Neural cell (in vitro differentiated cells): Measurements from ENCODE around the gene PHLDA2. TPM values are rescaled to one million over a fixed set of nuclear protein-coding genes. Genes with fewer than 3 reads are reported as not detected.

Source experiments
- H2AFZ ChIP-seq: fragments of 200-600, 300-800 bp; sonication (generic), shearing (Covaris generic); 2 replicates; pipeline ENCODE4 v1.6.0; 2014; ENCODE audit warnings: low read depth, mild to moderate bottlenecking, antibody characterized with exemption, low read length, moderate library complexity
- H3F3A ChIP-seq: fragments of 200-600 bp; shearing (Covaris generic); 2 replicates; pipeline ENCODE4 v1.6.1; 2016; ENCODE audit warnings: mild to moderate bottlenecking, moderate library complexity, mixed read lengths, antibody characterized with exemption, low read length; ENCODE audit not compliant: insufficient read depth, poor library complexity, severe bottlenecking
- H3K27ac ChIP-seq: fragments of 200-600, 300-800 bp; sonication (generic), shearing (Covaris generic); 2 replicates; pipeline ENCODE4 v1.5.1; 2014; ENCODE audit warnings: mild to moderate bottlenecking, low read length, moderate library complexity
- H3K27me3 ChIP-seq: fragments of 300-800, 200-600 bp; sonication (generic), shearing (Covaris generic); 2 replicates; pipeline ENCODE4 v1.6.0; 2014; ENCODE audit warnings: mild to moderate bottlenecking, low read depth, low read length, moderate library complexity; ENCODE audit not compliant: insufficient read depth
- H3K36me3 ChIP-seq: fragments of 300-800, 200-600 bp; sonication (generic), shearing (Covaris generic); 2 replicates; pipeline ENCODE4 v1.5.1; 2014; ENCODE audit warnings: mild to moderate bottlenecking, antibody characterized with exemption, low read length, moderate library complexity; ENCODE audit not compliant: insufficient read depth
- H3K4me2 ChIP-seq: fragments of 300-800, 200-600 bp; sonication (generic), shearing (Covaris generic); 2 replicates; pipeline ENCODE4 v1.6.0; 2014; ENCODE audit warnings: mild to moderate bottlenecking, low read length
- H3K4me3 ChIP-seq: fragments of 300-800, 200-600 bp; sonication (generic), shearing (Covaris generic); 2 replicates; pipeline ENCODE4 v1.5.1; 2014; ENCODE audit warnings: mild to moderate bottlenecking, low read length, moderate library complexity
- H3K79me2 ChIP-seq: fragments of 200-600 bp; shearing (Covaris generic); replicated peaks from 2 replicates; pipeline ENCODE4 v1.6.0; 2014; ENCODE audit warnings: mild to moderate bottlenecking, low read length, moderate library complexity; ENCODE audit not compliant: insufficient read depth
- H3K9ac ChIP-seq: fragments of 300-800, 200-600 bp; sonication (generic), shearing (Covaris generic); 2 replicates; pipeline ENCODE4 v1.6.1; 2016; ENCODE audit warnings: mild to moderate bottlenecking, low read length, mixed read lengths
- H3K9me2 ChIP-seq: fragments of 200-600 bp; shearing (Covaris generic); 2 replicates; pipeline ENCODE4 v1.6.1; 2016; ENCODE audit warnings: mild to moderate bottlenecking, low read length, mixed read lengths; ENCODE audit not compliant: insufficient read depth
- H3K9me3 ChIP-seq: fragments of 200-600, 300-800 bp; sonication (generic), shearing (Covaris generic); 2 replicates; pipeline ENCODE4 v1.6.1; 2016; ENCODE audit warnings: mild to moderate bottlenecking, mixed run types, low read length, moderate library complexity, mixed read lengths
- H4K20me1 ChIP-seq: fragments of 200-600 bp; shearing (Covaris generic); 2 replicates; pipeline ENCODE4 v1.6.1; 2016; ENCODE audit warnings: mild to moderate bottlenecking, mixed run types; ENCODE audit not compliant: insufficient read depth
- CTCF ChIP-seq: fragments of 450-650 bp; IDR thresholded peaks from 2 replicates; pipeline ENCODE4 v1.5.1; 2014; ENCODE audit warnings: antibody characterized with exemption, mild to moderate bottlenecking, moderate library complexity; ENCODE audit not compliant: poor library complexity, severe bottlenecking
- EP300 ChIP-seq: fragments of 450-650 bp; conservative IDR thresholded peaks from 2 replicates; pipeline ENCODE4 v1.6.1; 2014; ENCODE audit warnings: antibody characterized with exemption, mild to moderate bottlenecking, moderate library complexity; ENCODE audit not compliant: poor library complexity, severe bottlenecking
- EZH2 ChIP-seq: fragments of 200-600, 300-800 bp; shearing (Covaris generic), sonication (generic); IDR thresholded peaks from 2 replicates; pipeline ENCODE4 v1.6.1; 2014; ENCODE audit warnings: antibody characterized with exemption, low read length, borderline replicate concordance, mild to moderate bottlenecking; ENCODE audit not compliant: insufficient read depth, poor library complexity, severe bottlenecking
- MXI1 ChIP-seq: fragments of 450-650 bp; conservative IDR thresholded peaks from 2 replicates; pipeline ENCODE4 v1.6.1; 2014; ENCODE audit warnings: antibody characterized with exemption, mild to moderate bottlenecking; ENCODE audit not compliant: poor library complexity, severe bottlenecking
- POLR2AphosphoS5 ChIP-seq: IDR thresholded peaks from 2 replicates; pipeline ENCODE4 v1.6.1; 2012
- RAD21 ChIP-seq: fragments of 450-650 bp; conservative IDR thresholded peaks from 2 replicates; pipeline ENCODE4 v1.6.1; 2014; ENCODE audit warnings: antibody characterized with exemption, mild to moderate bottlenecking, moderate library complexity
- REST ChIP-seq: IDR thresholded peaks from 2 replicates; pipeline ENCODE4 v1.6.1; 2012; ENCODE audit warnings: borderline replicate concordance
- SMC3 ChIP-seq: fragments of 450-650 bp; conservative IDR thresholded peaks from 2 replicates; pipeline ENCODE4 v1.6.1; 2014; ENCODE audit warnings: antibody characterized with exemption, mild to moderate bottlenecking, moderate library complexity; ENCODE audit not compliant: poor library complexity
- TAF1 ChIP-seq: IDR thresholded peaks from 2 replicates; pipeline ENCODE4 v1.6.1; 2012; ENCODE audit warnings: low read depth
- polyA plus RNA-seq: library from polyadenylated mRNA; depleted of rRNA; stranded (reverse); fragments of >200 nt; gene quantifications from 2 replicates; pipeline ENCODE4 v1.2.3, GENCODE V29; 2014

Gene PHLDA2
- polyA plus RNA-seq, 1 donor from 2014 or later = not detected

- Histone ChIP-seq H2AFZ (no peak overlapping the region), H3F3A (no peaks in the 10 kb centered on the region), H3K79me2 (peaks cover 3% of the 10 kb centered on the region), H3K4me3 (no peak overlapping the region), H3K9me2 (no peaks in the 10 kb centered on the region), H3K9ac (no peak overlapping the region), H3K27ac (no peak overlapping the region), H4K20me1 (no peaks in the 10 kb centered on the region), H3K36me3 (peaks cover 2% of the 10 kb centered on the region), H3K9me3 (no peaks in the 10 kb centered on the region), H3K4me2 (no peak overlapping the region), H3K27me3 (no peaks in the 10 kb centered on the region)
- TF ChIP-seq RAD21 = no peak
Measured at GRCh38 chr11:2952290-2952689, 23.1 kb upstream of the PHLDA2 start.

- H3K27me3 ChIP-seq = no peaks in the 10 kb centered on the region
- H3K9me2 ChIP-seq = no peaks in the 10 kb centered on the region
- no peak overlapping the region for H3K9ac ChIP-seq
- no peaks in the 10 kb centered on the region for H4K20me1 ChIP-seq
- no peaks in the 10 kb centered on the region for H3K79me2 ChIP-seq
- H2AFZ ChIP-seq = no peak overlapping the region
- H3K9me3 ChIP-seq = no peaks in the 10 kb centered on the region
- peaks cover 5% of the 10 kb centered on the region for H3K36me3 ChIP-seq
- TF ChIP-seq EZH2 = no peak
- TF ChIP-seq MXI1 = no peak
- TF ChIP-seq POLR2AphosphoS5 = no peak
- TF ChIP-seq CTCF = no peak
- no peak for TF ChIP-seq EP300
- no peak for TF ChIP-seq RAD21
- TF ChIP-seq REST = no peak
- TF ChIP-seq TAF1 = no peak
- no peak for TF ChIP-seq SMC3
- no peak overlapping the region for H3K4me3 ChIP-seq
- H3F3A ChIP-seq = no peaks in the 10 kb centered on the region
- H3K27ac ChIP-seq = no peak overlapping the region
- no peak overlapping the region for H3K4me2 ChIP-seq
Measured at GRCh38 chr11:2951231-2952110, 22.3 kb upstream of the PHLDA2 start.
